ENCODE results near the gene NXPE1. TPM values are rescaled to one million over a fixed set of nuclear protein-coding genes. Genes with fewer than 3 reads are reported as not detected.
"Not testable (repeated sequence)": the region's sequence is repeated elsewhere in the genome, so short reads cannot be mapped to it uniquely, and the experiment has no call there.

NXPE1 gene
- total RNA-seq (2021) (not detected in 2 replicates), Bru-seq, nascent RNA (percentile 1 among the genes with signal in this experiment), BruChase-seq, experiment 1, labeled RNA remaining after a 2-hour chase (not detected), BruChase-seq, experiment 2, labeled RNA remaining after a 6-hour chase (not detected)
- long read RNA-seq: 0 reads

GRCh38 chr11:114559425-114560310 is at the start of gene NXPE1:
TSS of gene NXPE1 (minus strand) at chr11:114559881. CDS start at chr11:114551201, 8,680 bp downstream.
- Histone ChIP-seq H3K4me3 (ENCODE audit: low read depth, low read length, poor library complexity, severe bottlenecking) (no peak within 1 kb of the TSS), H3K9me3 (ENCODE audit: low read depth, low read length, poor library complexity, severe bottlenecking) (no peaks in the 10 kb centered on the region), H3K36me3 (ENCODE audit: insufficient read depth, low read length, poor library complexity, severe bottlenecking) (no peaks in the 10 kb centered on the region), H3K27me3 (replicated peaks; ENCODE audit: insufficient read depth, low read depth, low read length, poor library complexity) (no peaks in the 10 kb centered on the region), H3K4me1 (ENCODE audit: insufficient read depth, low read length, poor library complexity, severe bottlenecking) (no peaks in the 10 kb centered on the region), H3K27ac (ENCODE audit: low read depth, low read length, poor library complexity, severe bottlenecking) (no peak within 1 kb of the TSS)
- no TSS peak for BruUV-seq (replicated peaks)
- ChIA-PET CTCF (no interaction called here), POLR2A (ENCODE audit: low non-redundant PET) (no interaction called here)
- DNase-seq (ENCODE audit: low spot score): peak; percentile 1
- no peak for TF ChIP-seq EZH2 (IDR thresholded peaks at IDR 0.05; ENCODE audit: borderline replicate concordance, low read depth, low read length, poor library complexity, severe bottlenecking)
- no peak for TF ChIP-seq CTCF (conservative IDR thresholded peaks at IDR 0.05; ENCODE audit: low read depth, low read length)
- intact Hi-C loops (cut with micrococcal nuclease; ENCODE audit: unreplicated experiment): no loop called here

- Histone ChIP-seq H3K4me1 (ENCODE audit: insufficient read depth, low read length, poor library complexity, severe bottlenecking) (no peaks in the 10 kb centered on the region), H3K27me3 (replicated peaks; ENCODE audit: insufficient read depth, low read depth, low read length, poor library complexity) (no peaks in the 10 kb centered on the region), H3K36me3 (ENCODE audit: insufficient read depth, low read length, poor library complexity, severe bottlenecking) (no peaks in the 10 kb centered on the region), H3K4me3 (ENCODE audit: low read depth, low read length, poor library complexity, severe bottlenecking) (no peak overlapping the region), H3K9me3 (ENCODE audit: low read depth, low read length, poor library complexity, severe bottlenecking) (peaks cover 5% of the 10 kb centered on the region), H3K27ac (ENCODE audit: low read depth, low read length, poor library complexity, severe bottlenecking) (no peak overlapping the region)
- no peak for DNase-seq (ENCODE audit: low spot score)
- ChIA-PET CTCF (no interaction called here), POLR2A (ENCODE audit: low non-redundant PET) (no interaction called here)
- no TSS peak for BruUV-seq (replicated peaks)
- TF ChIP-seq CTCF (conservative IDR thresholded peaks at IDR 0.05; ENCODE audit: low read depth, low read length) (no peak), EZH2 (IDR thresholded peaks at IDR 0.05; ENCODE audit: borderline replicate concordance, low read depth, low read length, poor library complexity, severe bottlenecking) (no peak)
- intact Hi-C loops (cut with micrococcal nuclease; ENCODE audit: unreplicated experiment): no loop called here
Observed at GRCh38 chr11:114609429-114609828, 49.7 kb upstream of the NXPE1 start.

- CTCF ChIA-PET; BruUV-seq (replicated peaks); intact Hi-C loops (cut with micrococcal nuclease; ENCODE audit: unreplicated experiment); H3K4me1 ChIP-seq (ENCODE audit: insufficient read depth, low read length, poor library complexity, severe bottlenecking); H3K27me3 ChIP-seq (replicated peaks; ENCODE audit: insufficient read depth, low read depth, low read length, poor library complexity); H3K36me3 ChIP-seq (ENCODE audit: insufficient read depth, low read length, poor library complexity, severe bottlenecking); POLR2A ChIA-PET (ENCODE audit: low non-redundant PET); H3K9me3 ChIP-seq (ENCODE audit: low read depth, low read length, poor library complexity, severe bottlenecking); H3K27ac ChIP-seq (ENCODE audit: low read depth, low read length, poor library complexity, severe bottlenecking); DNase-seq (ENCODE audit: low spot score); H3K4me3 ChIP-seq (ENCODE audit: low read depth, low read length, poor library complexity, severe bottlenecking): not testable (repeated sequence)
Observed at GRCh38 chr11:114608605-114609004, 48.9 kb upstream of the NXPE1 start.
